ENCODE data around the gene DNAH17.

Gene DNAH17

GRCh38 chr17:78605886-78606285 lies 28.7 kb upstream of the DNAH17 start:
- no peak for DNase-seq

GRCh38 chr17:78605429-78605828 lies 28.2 kb upstream of the DNAH17 start:
- DNase-seq = no peak

- no peak for DNase-seq
These were observed 25.1 kb upstream of the DNAH17 start for GRCh38 chr17:78602246-78602645.

DNA sequence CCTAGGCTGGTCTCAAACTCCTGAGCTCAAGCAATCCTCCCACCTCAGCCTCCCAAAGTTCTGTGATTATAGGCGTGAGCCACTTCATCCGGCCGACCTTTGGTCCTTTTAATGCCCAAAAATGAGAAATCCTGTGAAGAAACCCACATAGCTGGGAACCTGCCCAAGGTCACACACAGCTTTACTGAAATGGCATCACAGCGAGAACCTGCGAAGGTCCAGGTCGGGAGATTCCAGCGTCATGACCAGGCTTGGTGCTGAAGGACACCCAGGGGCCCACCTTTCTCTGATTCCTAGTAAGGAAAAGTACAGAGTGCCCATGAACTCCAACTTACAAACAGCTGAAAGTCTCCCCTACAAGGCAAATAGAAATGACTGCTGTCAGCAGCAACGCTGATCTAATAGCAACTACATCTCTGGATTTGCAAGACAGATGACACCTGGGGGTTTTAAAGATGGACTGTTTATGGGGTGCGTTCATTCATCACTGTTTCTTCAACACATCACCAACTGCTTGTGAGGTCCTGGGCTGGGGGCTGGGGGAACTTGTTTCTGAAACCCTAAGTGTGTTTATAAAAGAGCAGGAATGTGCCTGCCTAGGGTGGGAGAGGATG lies 24.5 kb upstream of the DNAH17 start:
- no peak for DNase-seq

DNA sequence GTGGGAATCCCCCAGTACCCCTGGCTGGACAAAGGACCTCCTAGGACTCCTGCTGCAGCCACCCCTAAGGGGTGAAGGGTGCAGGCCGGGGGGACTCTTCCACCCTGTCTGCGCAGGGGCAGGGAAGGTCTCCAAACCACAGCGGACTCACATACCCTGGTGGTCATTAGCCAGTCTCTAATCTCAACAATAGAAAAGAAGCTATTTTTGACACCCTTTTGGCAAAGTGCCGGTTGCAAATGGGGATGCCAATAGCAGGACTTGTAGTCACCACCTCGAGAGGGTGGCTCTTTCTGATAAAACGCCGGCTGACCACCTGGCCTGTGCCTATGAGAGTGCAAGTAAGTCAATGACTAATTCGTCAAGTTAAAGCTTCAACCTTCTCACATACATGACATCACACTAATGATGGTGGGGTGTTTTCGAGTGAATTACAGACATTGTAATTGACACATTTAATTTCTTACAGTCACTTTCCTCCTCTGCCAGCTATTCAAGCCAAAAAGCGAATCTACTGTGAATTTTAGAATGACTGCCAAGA lies 23.1 kb upstream of the DNAH17 start:
- no peak for DNase-seq

- DNase-seq = no peak
These were observed 22.2 kb upstream of the DNAH17 start for GRCh38 chr17:78599419-78599818.

- no peak for DNase-seq
These were observed 20.8 kb upstream of the DNAH17 start for GRCh38 chr17:78598013-78598471.

- DNase-seq = no peak
These were observed 19.9 kb upstream of the DNAH17 start for GRCh38 chr17:78596871-78597764.

DNA sequence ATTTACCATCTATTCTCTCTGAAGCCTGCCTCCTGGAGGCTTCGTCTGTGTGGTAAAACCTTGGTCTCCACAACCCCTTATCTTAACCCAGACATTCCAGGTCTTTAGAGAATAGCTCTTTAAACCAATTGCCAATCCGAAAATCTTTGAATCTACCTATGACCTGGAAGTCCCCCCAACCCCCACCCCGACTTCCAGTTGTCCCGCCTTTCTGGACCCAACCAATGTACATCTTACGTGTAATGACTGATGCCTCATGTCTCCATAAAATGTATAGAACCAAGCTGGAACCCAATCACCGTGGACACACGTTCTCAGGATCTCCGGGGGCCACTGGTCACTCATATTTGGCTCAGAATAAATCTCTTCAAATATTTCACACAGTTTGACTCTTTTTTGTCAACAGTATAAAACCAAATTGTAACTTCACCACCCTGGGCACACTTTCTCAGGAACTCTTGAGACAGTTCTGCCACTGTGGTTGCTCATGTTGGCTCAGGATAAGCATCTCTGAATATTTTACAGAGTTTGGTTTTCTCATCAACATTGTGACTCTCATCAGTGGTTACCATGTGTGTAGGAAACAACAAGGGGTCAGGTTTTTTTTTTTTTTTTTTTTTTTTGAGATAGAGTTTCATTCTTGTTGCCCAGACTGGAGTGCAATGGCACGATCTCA lies 18.1 kb upstream of the DNAH17 start:
- no peak for DNase-seq

GRCh38 chr17:78592991-78593329 lies 15.8 kb upstream of the DNAH17 start:
- DNase-seq = no peak

- no peak for DNase-seq
These were observed 14.1 kb upstream of the DNAH17 start for GRCh38 chr17:78591263-78591671.

DNA sequence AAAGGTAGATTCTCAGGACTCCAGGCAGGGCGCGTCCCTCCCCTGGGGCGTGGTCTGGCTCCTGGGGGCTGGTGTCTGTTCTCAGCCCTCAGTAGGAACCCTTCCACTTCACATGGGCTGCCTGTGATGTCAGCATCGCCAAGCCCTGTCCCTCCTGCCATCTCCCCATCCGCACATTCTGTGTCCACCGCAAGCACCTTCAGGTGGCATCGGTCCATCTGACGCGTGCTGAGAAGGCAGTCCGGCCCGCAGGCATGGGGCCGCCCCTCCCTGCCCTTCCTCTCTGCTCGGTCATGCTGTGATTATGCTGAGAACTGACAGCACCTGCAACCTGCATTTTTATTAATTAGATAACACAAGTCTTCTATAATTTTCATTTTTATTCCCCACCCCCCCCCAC lies 12.7 kb upstream of the DNAH17 start:
- no peak for DNase-seq

GRCh38 chr17:78589031-78589675 lies 12.0 kb upstream of the DNAH17 start:
- no peak for DNase-seq

DNA sequence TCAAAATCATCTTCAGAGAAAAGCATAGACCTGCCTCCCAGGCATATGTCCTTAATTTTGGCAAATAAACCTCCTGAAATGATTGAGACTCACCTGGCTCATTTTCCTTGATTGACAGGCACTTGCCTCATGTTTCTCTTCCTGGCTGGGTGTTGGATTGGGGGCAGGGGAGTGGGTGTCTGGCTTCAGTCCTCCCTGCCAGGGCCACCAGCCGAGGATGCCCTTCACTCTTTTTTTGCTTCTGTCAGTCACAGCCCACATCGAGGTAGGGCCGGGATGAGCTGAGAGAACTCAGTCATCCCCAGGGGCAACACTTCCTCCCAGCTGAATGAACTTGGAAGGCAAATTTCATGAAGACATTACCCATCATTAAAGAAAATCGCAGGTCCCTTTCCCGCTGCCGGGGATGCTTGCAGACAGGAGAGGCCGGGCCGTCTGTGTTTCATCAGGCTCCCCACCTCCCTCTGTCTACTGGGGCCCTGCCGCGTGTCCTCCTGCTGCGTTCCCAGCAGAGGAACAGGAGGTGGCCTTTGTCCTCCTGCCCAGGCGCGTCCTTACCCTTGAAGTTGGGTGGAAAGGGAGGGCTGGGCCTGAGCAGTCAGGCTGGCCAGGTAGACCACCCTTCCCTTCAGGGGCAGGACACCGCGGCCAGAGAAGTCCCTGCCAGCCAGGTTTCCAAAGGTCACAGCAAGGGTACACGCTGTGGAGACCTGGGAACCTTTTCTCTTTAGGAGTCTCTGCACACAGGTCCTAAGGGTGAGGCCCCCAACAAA lies 11.2 kb upstream of the DNAH17 start:
- DNase-seq = no peak

- no peak for DNase-seq
These were observed 7.9 kb upstream of the DNAH17 start for GRCh38 chr17:78585006-78585630.

GRCh38 chr17:78583091-78583490 lies 5.9 kb upstream of the DNAH17 start:
- no peak for DNase-seq

DNA sequence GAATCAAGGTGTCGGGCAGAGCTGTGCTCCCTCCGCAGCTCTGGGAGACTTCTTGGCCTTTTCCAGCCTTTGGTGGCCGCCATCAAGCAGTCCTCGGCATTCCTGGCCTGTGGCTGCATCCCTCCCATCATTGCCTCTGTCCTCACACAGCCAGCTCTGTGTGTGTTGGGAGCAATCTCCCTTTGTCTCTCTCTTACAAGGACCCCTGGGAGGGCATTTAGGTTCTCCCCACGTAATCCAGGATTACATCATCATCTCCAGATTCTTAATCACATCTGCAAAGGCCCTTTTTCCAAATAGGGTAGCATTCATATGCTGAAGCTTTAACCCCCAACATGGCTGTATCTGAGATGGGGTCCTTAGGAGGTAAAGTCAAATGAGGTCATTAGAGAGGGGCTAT lies 4.1 kb upstream of the DNAH17 start:
- no peak for DNase-seq

- DNase-seq = no peak
These were observed 3.1 kb upstream of the DNAH17 start for GRCh38 chr17:78580277-78580804.

DNA sequence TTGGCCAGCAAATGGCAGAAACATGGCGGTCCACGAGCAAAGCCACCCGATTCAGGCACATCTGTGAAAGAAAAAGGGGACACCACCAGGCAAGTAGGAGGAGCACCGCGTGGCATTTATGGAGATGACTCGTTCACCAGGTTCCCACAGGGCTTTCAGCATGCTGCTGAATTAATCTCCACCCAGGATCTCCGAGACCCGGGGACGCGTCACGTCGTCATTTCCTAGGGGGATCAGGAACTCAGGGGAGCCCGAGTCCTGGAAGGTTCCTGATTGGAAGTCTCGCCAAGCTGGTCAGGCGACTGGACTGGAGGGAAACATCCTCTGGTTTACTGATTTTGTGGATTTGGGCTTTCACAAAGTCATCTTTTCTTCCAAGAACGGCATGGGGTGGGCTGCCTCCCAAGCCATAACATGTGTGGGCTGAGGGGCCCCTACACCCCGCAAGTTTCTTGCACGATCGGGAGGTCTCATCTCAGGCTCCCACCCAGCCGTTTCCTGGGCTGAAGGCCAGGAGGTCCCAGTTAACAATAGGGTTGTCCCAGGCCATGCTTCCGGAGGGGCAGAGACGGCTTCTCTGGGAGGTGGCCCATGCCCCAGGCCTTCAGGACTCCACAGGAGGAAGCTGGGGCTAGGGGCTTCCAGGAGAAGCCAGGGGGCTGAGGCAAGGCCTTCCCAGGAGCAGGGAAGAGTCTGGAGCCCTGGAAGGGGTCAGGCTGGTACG lies 645 bp downstream of the DNAH17 start:
- no peak for DNase-seq

GRCh38 chr17:78575899-78576298 lies 1.3 kb downstream of the DNAH17 start:
- DNase-seq = no peak

DNA sequence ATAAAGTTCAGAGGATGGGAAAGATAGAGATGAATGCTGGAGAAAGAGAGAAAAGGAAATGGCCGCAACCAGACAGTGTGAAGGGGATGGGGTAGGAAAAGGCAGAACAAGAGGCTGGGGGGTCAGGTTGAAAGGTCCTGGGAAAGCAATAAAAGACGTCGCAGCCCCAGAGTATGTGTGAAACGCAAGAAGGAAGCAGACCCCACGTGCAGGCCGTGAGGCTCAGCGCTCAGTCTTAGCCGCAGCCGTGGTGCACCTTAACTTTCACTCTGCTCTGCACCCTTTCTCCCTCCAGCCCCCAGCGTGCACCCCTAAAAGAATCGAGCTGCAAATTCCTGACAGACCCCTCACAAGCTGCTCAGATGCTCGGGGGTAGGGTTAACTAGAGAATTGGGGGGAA lies 1.9 kb downstream of the DNAH17 start:
- DNase-seq = no peak

Measured in T-helper 9 cell (primary cell).